ENCODE results near the gene RUNX1. TPM values are rescaled to one million over a fixed set of nuclear protein-coding genes. Genes with fewer than 3 reads are reported as not detected.

Gene RUNX1
- total and polyA plus RNA-seq, 10 of the 15 experiments (the other 5 are each of a cell fraction or from before 2014, with no cell fraction given) = 0.90 to 15.2 (median 4.1) TPM

- in situ Hi-C loops (cut with MboI) = no loop called here
- ChIA-PET RAD21 (ENCODE audit: unreplicated experiment) (no interaction called here), SMC1A (ENCODE audit: uncharacterized antibody, unreplicated experiment) (no interaction called here), POLR2A (no interaction called here), CTCF (interaction anchor here (1.1 kb wide), 1 partner anchor 75 kb away, joined by 3 read pairs; no protein-coding TSS in a partner anchor)
- no peak for ATAC-seq
- Histone ChIP-seq H2AFZ (ENCODE audit: control insufficient read depth, low read depth, low read length) (no peak overlapping the region), H3K9ac (ENCODE audit: control insufficient read depth, insufficient read depth, low read length) (no peak overlapping the region), H3K27ac (ENCODE audit: control insufficient read depth, insufficient read depth) (no peak overlapping the region), H3K4me1 (ENCODE audit: control insufficient read depth, insufficient read depth, low read length) (no peaks in the 10 kb centered on the region), H3K79me2 (ENCODE audit: control insufficient read depth, insufficient read depth, low read length) (no peaks in the 10 kb centered on the region), H3K36me3 (ENCODE audit: control insufficient read depth in 2 of 2, insufficient read depth in 2 of 2, low read length in 1 of 2) (no peaks in the 10 kb centered on the region), H3K27me3 (replicated peaks in 1 of 2; ENCODE audit: control insufficient read depth in 2 of 2, insufficient read depth in 2 of 2, low read length in 1 of 2) (no peaks in the 10 kb centered on the region), H3K4me2 (ENCODE audit: control insufficient read depth, insufficient read depth) (no peak overlapping the region), H3K4me3 (no peak overlapping the region), H3K9me3 (replicated peaks; ENCODE audit: control insufficient read depth, insufficient read depth, low read length) (no peaks in the 10 kb centered on the region; the same call in 2 of the 3 replicates), H4K20me1 (ENCODE audit: control insufficient read depth, insufficient read depth) (no peaks in the 10 kb centered on the region)
- no TSS peak for BruUV-seq (replicated peaks)
- 73% methylated on average over 3 of the region's 3 CpGs for WGBS (ENCODE audit: insufficient coverage, insufficient replicate concordance, low lambda C conversion rate, missing lambda C conversion rate)
- DNase-seq (ENCODE audit: low read depth, low spot score) = no peak
- intact Hi-C loops (cut with micrococcal nuclease; ENCODE audit: unreplicated experiment) = no loop called here
- no peak for FAIRE-seq
- TF ChIP-seq ZZZ3 (IDR thresholded peaks at IDR 0.05; ENCODE audit: control insufficient read depth, insufficient read length, low read depth) (no peak), CEBPB (IDR thresholded peaks at IDR 0.05; ENCODE audit: borderline replicate concordance in 1 of 2, low read depth in 2 of 2, low read length in 2 of 2) (no peak), PKNOX1 (IDR thresholded peaks at IDR 0.05) (no peak), SIN3A (IDR thresholded peaks at IDR 0.05; ENCODE audit: low read depth, low read length) (no peak), PRDM15 (CRISPR knock-in tag; IDR thresholded peaks at IDR 0.05) (no peak), ZBTB33 (IDR thresholded peaks at IDR 0.05) (no peak), GATAD2B (conservative IDR thresholded peaks at IDR 0.05; ENCODE audit: low read depth) (no peak), STAT3 (IDR thresholded peaks at IDR 0.05; ENCODE audit: low read depth, low read length) (no peak), YBX1 (IDR thresholded peaks at IDR 0.05) (no peak), POLR2AphosphoS2 (IDR thresholded peaks at IDR 0.05; ENCODE audit: low read depth, low read length) (no peak), NR2F1 (conservative IDR thresholded peaks at IDR 0.05) (no peak), NBN (IDR thresholded peaks at IDR 0.05) (no peak)
Observed at GRCh38 chr21:34768326-34768725, 280.8 kb downstream of the RUNX1 start.

All from GM12878 (cell line).